DOHH2 (cell line): ENCODE measurements around the gene HSD17B12.
"Not testable (repeated sequence)": the region's sequence is repeated elsewhere in the genome, so short reads cannot be mapped to it uniquely, and the experiment has no call there.

ENCODE experiments used
- EZH2phosphoT487 ChIP-seq: fragments of 200-600 bp; sonication (generic); IDR thresholded peaks from 2 replicates; pipeline ENCODE4 v1.6.1; 2017; ENCODE audit warnings: borderline replicate concordance, mild to moderate bottlenecking, antibody characterized with exemption, low read length, moderate library complexity, mixed read lengths
- TF ChIP-seq, protein P1 (sequence below): fragments of 200-600 bp; sonication (generic); IDR thresholded peaks from one replicate; pipeline ENCODE4 v1.5.1; 2014; ENCODE audit warnings: antibody characterized with exemption, mild to moderate bottlenecking, low read depth, low read length; ENCODE audit not compliant: poor library complexity, severe bottlenecking

DNA sequence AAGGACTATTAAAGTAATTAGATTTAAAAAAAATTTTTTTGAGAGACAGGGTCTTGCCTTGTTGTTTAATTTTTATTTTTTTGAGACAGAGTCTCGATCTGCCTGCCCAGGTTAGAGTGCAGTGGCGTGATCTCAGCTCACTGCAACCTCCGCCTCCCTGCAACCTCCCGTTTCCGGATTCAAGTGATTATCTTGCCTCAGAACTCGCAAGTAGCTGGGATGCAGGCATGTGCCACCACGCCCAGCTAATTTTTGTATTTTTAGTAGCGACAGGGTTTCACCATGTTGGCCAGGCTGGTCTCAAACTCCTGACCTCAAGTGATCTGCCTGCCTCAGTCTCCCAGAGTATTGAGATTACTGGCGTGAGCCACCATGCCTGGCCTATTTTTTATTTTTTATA, 17.5 kb upstream of the HSD17B12 start:
- TF ChIP-seq, protein P1, sequence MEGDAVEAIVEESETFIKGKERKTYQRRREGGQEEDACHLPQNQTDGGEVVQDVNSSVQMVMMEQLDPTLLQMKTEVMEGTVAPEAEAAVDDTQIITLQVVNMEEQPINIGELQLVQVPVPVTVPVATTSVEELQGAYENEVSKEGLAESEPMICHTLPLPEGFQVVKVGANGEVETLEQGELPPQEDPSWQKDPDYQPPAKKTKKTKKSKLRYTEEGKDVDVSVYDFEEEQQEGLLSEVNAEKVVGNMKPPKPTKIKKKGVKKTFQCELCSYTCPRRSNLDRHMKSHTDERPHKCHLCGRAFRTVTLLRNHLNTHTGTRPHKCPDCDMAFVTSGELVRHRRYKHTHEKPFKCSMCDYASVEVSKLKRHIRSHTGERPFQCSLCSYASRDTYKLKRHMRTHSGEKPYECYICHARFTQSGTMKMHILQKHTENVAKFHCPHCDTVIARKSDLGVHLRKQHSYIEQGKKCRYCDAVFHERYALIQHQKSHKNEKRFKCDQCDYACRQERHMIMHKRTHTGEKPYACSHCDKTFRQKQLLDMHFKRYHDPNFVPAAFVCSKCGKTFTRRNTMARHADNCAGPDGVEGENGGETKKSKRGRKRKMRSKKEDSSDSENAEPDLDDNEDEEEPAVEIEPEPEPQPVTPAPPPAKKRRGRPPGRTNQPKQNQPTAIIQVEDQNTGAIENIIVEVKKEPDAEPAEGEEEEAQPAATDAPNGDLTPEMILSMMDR = not testable (repeated sequence)
- not testable (repeated sequence) for TF ChIP-seq EZH2phosphoT487
